ENCODE data around the gene MAGI1. TPM values are rescaled to one million over a fixed set of nuclear protein-coding genes. Genes with fewer than 3 reads are reported as not detected.

The MAGI1 gene
- total and polyA plus RNA-seq, 2 experiments from 2014 or later = 33.9 to 87.0 TPM

DNA sequence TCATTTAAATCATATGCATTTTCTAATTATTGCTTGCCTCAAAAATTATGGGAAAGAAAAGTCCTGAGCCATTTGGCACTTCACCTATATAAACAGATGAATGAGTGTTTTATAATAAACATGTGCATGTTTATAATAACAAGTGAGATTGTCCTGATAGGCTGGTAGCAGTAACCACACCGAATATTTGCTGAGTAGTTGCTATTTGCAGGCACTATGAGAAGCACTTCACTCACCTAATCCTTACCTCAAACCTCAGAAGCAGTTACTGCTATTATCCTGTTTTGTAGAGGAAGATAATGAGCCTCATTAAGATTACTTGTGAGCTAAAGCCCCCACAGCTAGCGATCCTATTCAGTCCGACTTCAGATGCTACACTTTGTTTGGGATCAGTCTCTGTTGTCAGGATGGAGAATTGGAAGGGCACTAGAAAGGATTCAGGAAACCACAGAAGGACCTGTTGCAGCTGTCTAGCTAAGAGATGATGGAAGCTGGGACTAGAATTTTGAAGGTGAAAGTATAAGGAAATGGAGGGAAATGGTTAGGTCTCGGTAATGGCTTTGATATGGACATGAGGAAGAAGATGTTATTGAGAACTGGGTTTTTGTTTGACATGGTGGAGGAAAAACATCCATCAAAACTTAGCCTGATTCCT lies 28.4 kb upstream of the MAGI1 start:
- Histone ChIP-seq H3K9me3 (ENCODE audit: low read depth) (no peaks in the 10 kb centered on the region), H3K36me3 (no peaks in the 10 kb centered on the region), H3K27me3 (no peaks in the 10 kb centered on the region), H3K4me1 (ENCODE audit: low read depth) (no peaks in the 10 kb centered on the region), H3K27ac (no peak overlapping the region), H3K4me3 (no peak overlapping the region)
- no peak for DNase-seq (ENCODE audit: low read depth in 1 of 2, low spot score in 1 of 2)
- TF ChIP-seq, protein P1, sequence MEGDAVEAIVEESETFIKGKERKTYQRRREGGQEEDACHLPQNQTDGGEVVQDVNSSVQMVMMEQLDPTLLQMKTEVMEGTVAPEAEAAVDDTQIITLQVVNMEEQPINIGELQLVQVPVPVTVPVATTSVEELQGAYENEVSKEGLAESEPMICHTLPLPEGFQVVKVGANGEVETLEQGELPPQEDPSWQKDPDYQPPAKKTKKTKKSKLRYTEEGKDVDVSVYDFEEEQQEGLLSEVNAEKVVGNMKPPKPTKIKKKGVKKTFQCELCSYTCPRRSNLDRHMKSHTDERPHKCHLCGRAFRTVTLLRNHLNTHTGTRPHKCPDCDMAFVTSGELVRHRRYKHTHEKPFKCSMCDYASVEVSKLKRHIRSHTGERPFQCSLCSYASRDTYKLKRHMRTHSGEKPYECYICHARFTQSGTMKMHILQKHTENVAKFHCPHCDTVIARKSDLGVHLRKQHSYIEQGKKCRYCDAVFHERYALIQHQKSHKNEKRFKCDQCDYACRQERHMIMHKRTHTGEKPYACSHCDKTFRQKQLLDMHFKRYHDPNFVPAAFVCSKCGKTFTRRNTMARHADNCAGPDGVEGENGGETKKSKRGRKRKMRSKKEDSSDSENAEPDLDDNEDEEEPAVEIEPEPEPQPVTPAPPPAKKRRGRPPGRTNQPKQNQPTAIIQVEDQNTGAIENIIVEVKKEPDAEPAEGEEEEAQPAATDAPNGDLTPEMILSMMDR (IDR thresholded peaks at IDR 0.05; ENCODE audit: low read depth, low read length) = no peak

DNA sequence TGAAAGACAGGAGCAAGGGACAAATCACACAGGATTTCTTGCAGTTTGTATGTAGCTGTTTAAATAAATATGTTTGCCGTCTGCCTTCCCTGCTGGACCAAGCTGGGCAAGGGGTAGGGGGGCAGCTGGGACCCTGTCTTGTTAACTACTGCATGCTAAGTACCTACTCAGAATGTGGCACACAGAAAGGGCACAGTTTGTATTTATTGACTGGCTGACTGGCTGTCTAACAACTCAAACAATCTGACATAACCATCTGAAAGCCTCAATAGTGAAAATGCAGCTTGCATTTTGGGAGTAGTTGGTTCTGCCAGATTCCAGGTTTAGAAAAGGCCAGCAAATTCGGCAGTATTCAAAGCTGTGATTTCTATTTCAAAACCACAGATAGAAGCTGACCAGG lies 16.6 kb upstream of the MAGI1 start:
- H3K27ac ChIP-seq = no peak overlapping the region
- no peaks in the 10 kb centered on the region for H3K9me3 ChIP-seq (ENCODE audit: low read depth)
- H3K27me3 ChIP-seq = no peaks in the 10 kb centered on the region
- no peak for DNase-seq (ENCODE audit: low read depth in 1 of 2, low spot score in 1 of 2)
- H3K4me3 ChIP-seq = no peak overlapping the region
- no peaks in the 10 kb centered on the region for H3K36me3 ChIP-seq
- TF ChIP-seq, protein P1 (IDR thresholded peaks at IDR 0.05; ENCODE audit: low read depth, low read length) = no peak
- H3K4me1 ChIP-seq (ENCODE audit: low read depth) = no peaks in the 10 kb centered on the region

DNA sequence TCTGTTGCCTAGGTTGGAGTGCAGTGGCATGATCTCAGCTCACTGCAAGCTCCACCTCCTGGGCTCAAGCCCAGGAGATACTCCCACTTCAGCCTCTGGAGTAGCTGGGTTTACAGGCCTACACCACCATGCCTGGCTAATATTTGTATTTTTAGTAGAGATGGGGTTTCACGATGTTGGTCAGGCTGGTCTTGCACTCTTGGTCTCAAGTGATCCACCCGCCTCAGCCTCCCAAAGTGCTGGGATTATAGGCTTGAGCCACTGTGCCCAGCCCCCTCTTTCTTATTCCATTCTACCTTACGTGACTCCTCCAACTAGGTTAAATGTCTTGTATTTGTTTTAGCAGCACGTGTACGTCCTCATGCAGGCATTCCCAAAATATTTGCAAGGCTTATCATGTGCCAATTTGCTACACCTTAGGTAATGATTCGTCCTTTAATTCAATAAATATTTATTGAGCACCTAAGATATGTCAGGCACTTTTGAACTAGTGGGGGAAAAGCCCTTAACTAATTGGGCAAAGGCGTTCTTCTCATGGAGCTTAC lies 14.9 kb upstream of the MAGI1 start:
- H3K36me3 ChIP-seq = no peaks in the 10 kb centered on the region
- H3K4me1 ChIP-seq (ENCODE audit: low read depth) = no peaks in the 10 kb centered on the region
- no peaks in the 10 kb centered on the region for H3K27me3 ChIP-seq
- no peaks in the 10 kb centered on the region for H3K9me3 ChIP-seq (ENCODE audit: low read depth)
- DNase-seq (ENCODE audit: low read depth in 1 of 2, low spot score in 1 of 2) = peak in 1 of 2 donors; percentile 61
- TF ChIP-seq, protein P1 (IDR thresholded peaks at IDR 0.05; ENCODE audit: low read depth, low read length) = no peak
- no peak overlapping the region for H3K4me3 ChIP-seq
- H3K27ac ChIP-seq = no peak overlapping the region

DNA sequence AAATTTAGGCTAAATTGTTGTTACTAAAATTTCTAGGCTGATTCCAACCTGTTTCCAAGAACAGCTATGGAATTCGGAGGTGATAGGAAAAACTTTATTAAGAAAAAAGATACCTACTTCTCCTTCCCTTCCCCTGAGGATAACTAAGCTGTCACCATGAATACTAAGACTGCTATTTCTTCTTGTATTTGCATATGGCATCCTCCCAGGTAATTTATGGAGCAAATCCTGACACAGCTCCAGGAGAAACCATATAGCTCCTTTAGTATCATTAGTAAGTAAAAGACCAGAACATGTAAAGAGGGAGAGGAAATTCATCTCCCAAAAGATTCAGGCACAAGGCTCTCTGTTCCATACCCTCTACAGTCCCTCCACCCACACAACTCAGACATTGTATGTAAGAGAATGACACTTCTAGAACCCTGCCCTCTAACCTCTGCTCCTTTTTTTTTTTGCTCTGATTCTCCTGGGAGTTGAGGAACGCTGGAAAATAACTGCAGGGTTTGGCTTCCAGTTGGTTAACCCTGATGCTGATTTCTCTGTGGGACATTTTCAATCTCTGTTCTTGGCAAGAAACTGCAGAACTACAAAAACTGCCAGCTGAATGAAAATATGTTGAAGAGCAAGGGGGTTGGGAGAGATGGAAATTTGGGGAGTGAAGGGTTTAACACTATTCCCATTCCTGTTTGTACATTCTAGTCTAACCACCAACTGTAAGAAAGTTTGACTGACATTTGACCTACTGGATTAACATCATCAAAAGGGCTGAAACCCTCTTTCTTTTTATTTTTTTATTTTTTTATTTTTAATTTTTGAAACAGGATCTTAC lies 14.2 kb upstream of the MAGI1 start:
- no peaks in the 10 kb centered on the region for H3K9me3 ChIP-seq (ENCODE audit: low read depth)
- DNase-seq (ENCODE audit: low read depth in 1 of 2, low spot score in 1 of 2) = peak in 1 of 2 donors; percentile 78
- H3K27ac ChIP-seq = no peak overlapping the region
- no peaks in the 10 kb centered on the region for H3K36me3 ChIP-seq
- H3K4me3 ChIP-seq = no peak overlapping the region
- TF ChIP-seq, protein P1 (IDR thresholded peaks at IDR 0.05; ENCODE audit: low read depth, low read length) = no peak
- peaks cover under 1% of the 10 kb centered on the region for H3K4me1 ChIP-seq (ENCODE audit: low read depth)
- no peaks in the 10 kb centered on the region for H3K27me3 ChIP-seq

DNA sequence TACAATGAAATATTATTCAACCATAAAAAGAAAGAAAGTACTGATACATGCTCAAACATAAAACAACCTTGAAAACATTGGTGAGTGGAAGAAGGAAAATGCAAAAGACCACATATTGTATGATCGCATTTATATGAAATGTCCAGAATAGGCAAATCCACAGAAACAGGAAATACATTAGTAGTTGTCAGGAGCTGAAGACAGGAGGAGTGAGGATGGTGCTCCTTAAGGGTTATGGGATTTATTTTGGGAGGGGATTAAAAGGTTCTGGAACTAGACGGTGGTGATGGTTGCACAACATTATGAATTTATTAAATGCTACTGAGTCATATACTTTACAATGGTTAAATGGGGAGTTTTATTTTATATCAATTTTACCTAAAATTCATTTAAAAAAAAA lies 12.1 kb upstream of the MAGI1 start:
- Histone ChIP-seq H3K36me3 (no peaks in the 10 kb centered on the region), H3K27me3 (no peaks in the 10 kb centered on the region), H3K4me3 (no peak overlapping the region), H3K27ac (no peak overlapping the region), H3K9me3 (ENCODE audit: low read depth) (no peaks in the 10 kb centered on the region), H3K4me1 (ENCODE audit: low read depth) (peaks cover 6% of the 10 kb centered on the region)
- TF ChIP-seq, protein P1 (IDR thresholded peaks at IDR 0.05; ENCODE audit: low read depth, low read length) = no peak
- no peak for DNase-seq (ENCODE audit: low read depth in 1 of 2, low spot score in 1 of 2)
